ENCODE results near the gene CLTCL1. TPM values are rescaled to one million over a fixed set of nuclear protein-coding genes. Genes with fewer than 3 reads are reported as not detected.
"Not testable (repeated sequence)": the region's sequence is repeated elsewhere in the genome, so short reads cannot be mapped to it uniquely, and the experiment has no call there.

CLTCL1 gene
- total RNA-seq, 1 donor from 2014 or later, result 13.5 TPM

DNA sequence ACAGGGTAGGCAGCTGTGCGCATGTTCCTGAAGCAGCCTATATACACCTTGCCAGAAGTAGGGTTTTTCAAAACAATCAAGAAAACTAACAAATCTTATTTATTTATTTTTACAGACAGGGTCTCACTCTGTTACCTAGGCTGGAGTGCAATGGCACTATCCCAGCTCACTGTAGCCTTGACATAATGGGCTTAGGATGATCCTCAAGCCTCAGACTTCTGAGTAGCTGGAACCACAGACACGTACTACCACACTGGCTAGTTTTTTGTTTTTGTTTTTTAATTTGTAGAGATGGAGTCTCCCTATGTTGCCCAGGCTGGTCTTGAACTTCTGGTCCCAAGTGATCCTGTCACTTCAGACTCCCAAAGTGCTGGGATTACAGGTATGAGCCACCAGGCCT lies 25.7 kb downstream of the CLTCL1 start:
- Mint-ChIP-seq H3K27me3 (ENCODE audit: unreplicated experiment) (no peaks in the 10 kb centered on the region), H3K4me1 (ENCODE audit: unreplicated experiment) (no peaks in the 10 kb centered on the region), H3K9me3 (ENCODE audit: unreplicated experiment) (no peaks in the 10 kb centered on the region), H3K27ac (ENCODE audit: unreplicated experiment) (no peak overlapping the region), H3K36me3 (ENCODE audit: low read depth, unreplicated experiment) (peaks cover 16% of the 10 kb centered on the region), H3K4me3 (ENCODE audit: unreplicated experiment) (no peak overlapping the region)
- TF ChIP-seq, protein P1, sequence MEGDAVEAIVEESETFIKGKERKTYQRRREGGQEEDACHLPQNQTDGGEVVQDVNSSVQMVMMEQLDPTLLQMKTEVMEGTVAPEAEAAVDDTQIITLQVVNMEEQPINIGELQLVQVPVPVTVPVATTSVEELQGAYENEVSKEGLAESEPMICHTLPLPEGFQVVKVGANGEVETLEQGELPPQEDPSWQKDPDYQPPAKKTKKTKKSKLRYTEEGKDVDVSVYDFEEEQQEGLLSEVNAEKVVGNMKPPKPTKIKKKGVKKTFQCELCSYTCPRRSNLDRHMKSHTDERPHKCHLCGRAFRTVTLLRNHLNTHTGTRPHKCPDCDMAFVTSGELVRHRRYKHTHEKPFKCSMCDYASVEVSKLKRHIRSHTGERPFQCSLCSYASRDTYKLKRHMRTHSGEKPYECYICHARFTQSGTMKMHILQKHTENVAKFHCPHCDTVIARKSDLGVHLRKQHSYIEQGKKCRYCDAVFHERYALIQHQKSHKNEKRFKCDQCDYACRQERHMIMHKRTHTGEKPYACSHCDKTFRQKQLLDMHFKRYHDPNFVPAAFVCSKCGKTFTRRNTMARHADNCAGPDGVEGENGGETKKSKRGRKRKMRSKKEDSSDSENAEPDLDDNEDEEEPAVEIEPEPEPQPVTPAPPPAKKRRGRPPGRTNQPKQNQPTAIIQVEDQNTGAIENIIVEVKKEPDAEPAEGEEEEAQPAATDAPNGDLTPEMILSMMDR (IDR thresholded peaks at IDR 0.05; ENCODE audit: unreplicated experiment), result no peak
- no peak for DNase-seq (ENCODE audit: low spot score)

DNA sequence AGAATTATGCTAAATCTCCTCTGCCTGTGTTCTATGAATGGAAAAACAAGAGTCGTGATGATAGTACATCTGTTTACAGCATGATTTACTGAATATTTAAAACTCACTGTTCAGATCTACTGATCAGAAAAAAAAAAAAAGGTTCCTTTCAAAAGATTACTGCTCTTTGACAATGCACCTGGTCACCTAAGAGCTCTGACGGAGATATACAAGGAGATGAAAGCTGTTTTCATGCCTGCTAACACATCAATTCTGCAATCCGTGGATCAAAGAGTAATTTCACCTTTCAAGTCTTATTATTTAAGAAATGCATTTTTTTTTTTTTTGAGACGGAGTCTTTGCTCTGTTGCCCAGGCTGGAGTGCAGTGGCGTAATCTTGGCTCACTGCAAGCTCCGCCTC lies 30.7 kb downstream of the CLTCL1 start:
- H3K4me1 Mint-ChIP-seq (ENCODE audit: unreplicated experiment), result no peaks in the 10 kb centered on the region
- TF ChIP-seq, protein P1 (IDR thresholded peaks at IDR 0.05; ENCODE audit: unreplicated experiment), result no peak
- no peak for DNase-seq (ENCODE audit: low spot score)
- no peak overlapping the region for H3K4me3 Mint-ChIP-seq (ENCODE audit: unreplicated experiment)
- no peak overlapping the region for H3K27ac Mint-ChIP-seq (ENCODE audit: unreplicated experiment)
- no peaks in the 10 kb centered on the region for H3K9me3 Mint-ChIP-seq (ENCODE audit: unreplicated experiment)
- no peaks in the 10 kb centered on the region for H3K27me3 Mint-ChIP-seq (ENCODE audit: unreplicated experiment)
- H3K36me3 Mint-ChIP-seq (ENCODE audit: low read depth, unreplicated experiment), result peaks cover 22% of the 10 kb centered on the region

DNA sequence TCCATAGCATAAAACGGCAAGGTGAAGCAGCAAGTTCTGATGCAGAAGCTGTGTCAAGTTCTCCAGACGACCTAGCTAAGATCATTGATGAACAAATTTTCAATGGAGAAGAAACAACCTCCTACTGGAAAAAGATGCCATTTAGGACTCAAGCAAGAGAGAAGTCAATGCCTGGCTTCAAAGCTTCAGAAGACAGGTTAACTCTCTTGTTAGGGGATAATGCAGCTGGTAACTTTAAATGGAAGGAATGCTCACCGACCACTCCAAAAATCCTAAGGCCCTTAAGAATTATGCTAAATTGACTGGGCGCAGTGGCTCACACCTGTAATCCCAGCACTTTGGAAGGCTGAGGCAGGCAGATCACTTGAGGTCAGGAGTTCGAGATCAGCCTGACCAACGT lies 31.3 kb downstream of the CLTCL1 start:
- H3K4me1 Mint-ChIP-seq (ENCODE audit: unreplicated experiment), result no peaks in the 10 kb centered on the region
- H3K27ac Mint-ChIP-seq (ENCODE audit: unreplicated experiment), result no peak overlapping the region
- H3K4me3 Mint-ChIP-seq (ENCODE audit: unreplicated experiment), result no peak overlapping the region
- no peaks in the 10 kb centered on the region for H3K27me3 Mint-ChIP-seq (ENCODE audit: unreplicated experiment)
- peaks cover 21% of the 10 kb centered on the region for H3K36me3 Mint-ChIP-seq (ENCODE audit: low read depth, unreplicated experiment)
- H3K9me3 Mint-ChIP-seq (ENCODE audit: unreplicated experiment), result no peaks in the 10 kb centered on the region
- TF ChIP-seq, protein P1 (IDR thresholded peaks at IDR 0.05; ENCODE audit: unreplicated experiment), result no peak
- no peak for DNase-seq (ENCODE audit: low spot score)

DNA sequence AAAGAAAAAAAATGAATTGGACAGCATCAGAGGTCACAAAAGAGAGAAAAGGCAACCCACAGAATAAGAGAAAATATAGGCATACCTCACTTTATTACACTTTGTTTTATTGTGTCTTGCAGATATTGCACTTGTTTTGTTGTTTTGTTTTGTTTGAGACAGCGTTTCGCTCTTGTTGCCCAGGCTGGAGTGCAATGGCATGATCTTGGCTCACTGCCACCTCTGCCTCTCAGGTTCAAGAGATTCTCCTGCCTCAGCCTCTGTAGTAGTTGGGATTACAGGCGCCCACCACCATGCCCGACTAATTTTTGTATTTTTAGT lies 32.6 kb downstream of the CLTCL1 start:
- not testable (repeated sequence) for H3K27ac Mint-ChIP-seq (ENCODE audit: unreplicated experiment); H3K4me1 Mint-ChIP-seq (ENCODE audit: unreplicated experiment); DNase-seq (ENCODE audit: low spot score); H3K4me3 Mint-ChIP-seq (ENCODE audit: unreplicated experiment); H3K27me3 Mint-ChIP-seq (ENCODE audit: unreplicated experiment); H3K9me3 Mint-ChIP-seq (ENCODE audit: unreplicated experiment)
- peaks cover 21% of the 10 kb centered on the region for H3K36me3 Mint-ChIP-seq (ENCODE audit: low read depth, unreplicated experiment)

DNA sequence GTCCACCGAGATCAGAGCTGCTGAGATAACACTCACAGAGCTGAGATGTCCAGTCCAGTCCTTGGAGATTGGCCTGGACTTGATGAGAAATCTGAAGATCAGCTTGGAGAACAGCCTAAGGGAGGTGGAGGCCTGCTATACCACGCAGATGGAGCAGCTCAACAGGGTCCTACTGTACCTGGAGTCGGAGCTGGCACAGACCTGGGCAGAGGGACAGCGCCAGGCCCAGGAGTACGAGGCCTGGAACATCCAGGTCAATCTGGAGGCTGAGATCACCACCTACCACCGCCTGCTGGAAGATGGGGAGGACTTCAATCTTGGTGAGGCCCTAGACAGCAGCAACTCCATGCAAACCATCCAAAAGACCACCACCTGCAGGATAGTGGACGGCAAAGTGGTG lies 33.1 kb downstream of the CLTCL1 start:
- H3K27ac Mint-ChIP-seq (ENCODE audit: unreplicated experiment), result no peak overlapping the region
- no peaks in the 10 kb centered on the region for H3K9me3 Mint-ChIP-seq (ENCODE audit: unreplicated experiment)
- no peak for DNase-seq (ENCODE audit: low spot score)
- H3K36me3 Mint-ChIP-seq (ENCODE audit: low read depth, unreplicated experiment), result peaks cover 21% of the 10 kb centered on the region
- H3K4me1 Mint-ChIP-seq (ENCODE audit: unreplicated experiment), result no peaks in the 10 kb centered on the region
- H3K27me3 Mint-ChIP-seq (ENCODE audit: unreplicated experiment), result no peaks in the 10 kb centered on the region
- TF ChIP-seq, protein P1 (IDR thresholded peaks at IDR 0.05; ENCODE audit: unreplicated experiment), result no peak
- no peak overlapping the region for H3K4me3 Mint-ChIP-seq (ENCODE audit: unreplicated experiment)

DNA sequence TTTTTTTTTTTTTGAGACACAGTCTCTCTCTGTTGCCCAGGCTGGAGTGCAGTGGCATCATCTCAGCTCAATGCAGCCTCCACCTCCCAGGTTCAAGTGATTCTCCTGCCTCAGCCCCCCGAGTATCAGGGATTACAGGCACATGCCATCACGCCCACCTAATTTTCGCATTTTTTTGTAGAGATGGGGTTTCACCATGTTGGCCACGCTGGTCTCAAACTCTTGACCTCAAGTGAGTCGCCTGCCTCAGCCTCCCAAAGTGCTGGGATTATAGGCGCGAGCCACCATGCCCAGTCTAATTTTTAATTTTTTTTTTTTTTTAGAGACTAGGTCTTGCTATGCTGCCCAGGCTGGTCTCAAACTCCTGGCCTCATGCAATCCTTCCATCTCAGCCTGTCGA lies 35.2 kb downstream of the CLTCL1 start:
- not testable (repeated sequence) for H3K27ac Mint-ChIP-seq (ENCODE audit: unreplicated experiment); H3K27me3 Mint-ChIP-seq (ENCODE audit: unreplicated experiment); H3K9me3 Mint-ChIP-seq (ENCODE audit: unreplicated experiment); DNase-seq (ENCODE audit: low spot score); H3K4me3 Mint-ChIP-seq (ENCODE audit: unreplicated experiment); H3K4me1 Mint-ChIP-seq (ENCODE audit: unreplicated experiment)
- H3K36me3 Mint-ChIP-seq (ENCODE audit: low read depth, unreplicated experiment), result peaks cover 24% of the 10 kb centered on the region

All from endothelial cell (in vitro differentiated cells).